Endothelial cell of umbilical vein (primary cell): ENCODE measurements around the gene GPR25. TPM values are rescaled to one million over a fixed set of nuclear protein-coding genes. Genes with fewer than 3 reads are reported as not detected.

Experiments
- BruUV-seq: library from RNA; stranded (reverse); fragments of 400-500 nt; replicated peaks from 2 replicates; lab custom pipeline; 2021; lab: Mats Ljungman, UMichigan
- CTCF ChIA-PET: fragments of 300-600, 350-600 bp; sonication (Branson Sonifier 250); formaldehyde crosslinking; loops from one replicate; lab custom pipeline; 2021; ENCODE audit warnings: antibody characterized with exemption, inconsistent platforms; lab: Charles Lee
- POLR2A ChIA-PET: fragments of 300-600, 350-600 bp; sonication (Branson Sonifier 250); formaldehyde crosslinking; loops from one replicate; lab custom pipeline; 2021; ENCODE audit warnings: antibody characterized with exemption, inconsistent platforms; lab: Charles Lee
- DNase-seq: peaks from one replicate; pipeline ENCODE4 v3.0.0-alpha.2; 2011; ENCODE audit warnings: low read depth, low spot score
- FAIRE-seq: peaks from 2 replicates; lab custom pipeline; 2011; peaks lifted over from hg19 to GRCh38; lab: Jason Lieb, UNC
- H2AFZ ChIP-seq: 2 replicates; pipeline ENCODE4 v1.6.0; 2012; ENCODE audit warnings: low read depth, low read length, control low read depth, inconsistent platforms
- H3K27ac ChIP-seq: 2 replicates; pipeline ENCODE4 v1.5.1; 2011; ENCODE audit warnings: low read depth, mild to moderate bottlenecking, control low read depth, low read length, moderate library complexity; ENCODE audit not compliant: insufficient read depth
- H3K27me3 ChIP-seq, 2 experiments: 2 replicates each; pipeline versions ENCODE4 v1.6.0 to v1.6.1; 2011; ENCODE audit warnings: low read length in 2 of 2, mixed read lengths in 1 of 2; ENCODE audit not compliant: control insufficient read depth in 2 of 2, insufficient read depth in 2 of 2
- H3K36me3 ChIP-seq, 2 experiments: 2 replicates in 1 of 2; 3 replicates in 1 of 2; pipeline ENCODE4 v1.5.1; 2011; ENCODE audit warnings: low read length in 2 of 2, mild to moderate bottlenecking in 1 of 2, moderate library complexity in 1 of 2; ENCODE audit not compliant: control insufficient read depth in 2 of 2, insufficient read depth in 2 of 2; ENCODE audit errors: extremely low read depth in 1 of 2
- H3K4me1 ChIP-seq: 3 replicates; pipeline ENCODE4 v1.5.1; 2011; ENCODE audit warnings: mild to moderate bottlenecking, low read length; ENCODE audit not compliant: control insufficient read depth, insufficient read depth; ENCODE audit errors: extremely low read depth
- H3K4me2 ChIP-seq: 2 replicates; pipeline ENCODE4 v1.6.1; 2011; ENCODE audit warnings: low read length, control low read depth, mixed read lengths; ENCODE audit not compliant: insufficient read depth
- H3K4me3 ChIP-seq, 3 experiments: fragments of 200-600 bp in 1 of 3; sonication (generic), shearing (Covaris generic) in 1 of 3; replicated peaks in 1 of 3; 2 replicates each; pipeline ENCODE4 v1.5.1; 2011 to 2016; ENCODE audit warnings: control low read depth in 3 of 3, low read length in 3 of 3, mild to moderate bottlenecking in 2 of 3, inconsistent platforms in 1 of 3, low read depth in 1 of 3, moderate library complexity in 1 of 3; ENCODE audit not compliant: insufficient read depth in 1 of 3
- H3K79me2 ChIP-seq: 2 replicates; pipeline ENCODE4 v1.6.0; 2012; ENCODE audit warnings: low read length, inconsistent platforms; ENCODE audit not compliant: control insufficient read depth, insufficient read depth
- H3K9ac ChIP-seq: replicated peaks from 2 replicates; pipeline ENCODE3; 2011; ENCODE audit warnings: low read length, control low read depth; ENCODE audit not compliant: insufficient read depth; ENCODE audit errors: extremely low read depth
- H3K9me1 ChIP-seq: replicated peaks from 3 replicates; pipeline ENCODE4 v1.6.0; 2011; ENCODE audit warnings: mild to moderate bottlenecking, low read length; ENCODE audit not compliant: control insufficient read depth, insufficient read depth; ENCODE audit errors: extremely low read depth
- H3K9me3 ChIP-seq: replicated peaks from 2 replicates; pipeline ENCODE4 v1.5.1; 2012; ENCODE audit warnings: low read length, inconsistent platforms; ENCODE audit not compliant: control insufficient read depth, insufficient read depth
- H4K20me1 ChIP-seq: replicated peaks from 2 replicates; pipeline ENCODE3; 2011; ENCODE audit warnings: mild to moderate bottlenecking, low read length; ENCODE audit not compliant: control insufficient read depth, insufficient read depth; ENCODE audit errors: extremely low read depth
- EZH2 ChIP-seq: IDR thresholded peaks from 2 replicates; pipeline ENCODE4 v1.6.1; 2012; ENCODE audit warnings: borderline replicate concordance, low read depth, mild to moderate bottlenecking, moderate library complexity, low read length, inconsistent platforms; ENCODE audit not compliant: severe bottlenecking
- FOS ChIP-seq: IDR thresholded peaks from 2 replicates; pipeline ENCODE4 v1.6.1; 2011; ENCODE audit warnings: mild to moderate bottlenecking, low read length, moderate library complexity, borderline replicate concordance; ENCODE audit not compliant: insufficient read depth
- GATA2 ChIP-seq: IDR thresholded peaks from 2 replicates; pipeline ENCODE4 v1.7.0; 2011; ENCODE audit warnings: low read depth, mild to moderate bottlenecking, moderate library complexity, mixed read lengths, low read length; ENCODE audit not compliant: insufficient read length, insufficient read depth
- JUN ChIP-seq: IDR thresholded peaks from 2 replicates; pipeline ENCODE4 v1.6.1; 2011; ENCODE audit warnings: borderline replicate concordance, low read depth; ENCODE audit not compliant: insufficient read length, insufficient read depth
- MYC ChIP-seq: IDR thresholded peaks from one replicate; pipeline ENCODE4 v1.6.1; 2011; ENCODE audit warnings: mild to moderate bottlenecking, low read depth, low read length
- POLR2A ChIP-seq: IDR thresholded peaks from 2 replicates; pipeline ENCODE4 v1.6.1; 2012; ENCODE audit warnings: low read depth, mild to moderate bottlenecking, control low read depth, low read length
- POLR2AphosphoS5 ChIP-seq: IDR thresholded peaks from 2 replicates; pipeline ENCODE4 v1.6.1; 2012; ENCODE audit warnings: low read depth, mild to moderate bottlenecking, control low read depth, low read length, moderate library complexity; ENCODE audit not compliant: insufficient read depth
- dilution Hi-C: fragments of 300-500 bp; cut with MboI; formaldehyde crosslinking; loops from one replicate; pipeline ENCODE4 v1.15.0; 2019; ENCODE audit warnings: low sequenced_read_pairs; ENCODE audit not compliant: extremely low pct_ligation_motif_present
- intact Hi-C: fragments of 100-400 bp; cut with micrococcal nuclease; formaldehyde crosslinking; loops from one replicate; pipeline ENCODE4 v1.10.0; 2022
- polyA plus RNA-seq, 4 experiments: library from polyadenylated mRNA; depleted of rRNA in 3 of 4; stranded (reverse) in 3 of 4; unstranded in 1 of 4; fragments of >200 nt; gene quantifications; 2 replicates each; pipeline versions ENCODE4 v1.2.1 to v1.2.3, GENCODE V29; 2011 to 2012; ENCODE audit warnings: missing spikeins in 1 of 4
- total RNA-seq: library from RNA; stranded (reverse); gene quantifications from 2 replicates; pipeline ENCODE4 v1.2.3, GENCODE V29; 2021
- TF ChIP-seq, protein P1 (sequence below): IDR thresholded peaks from 2 replicates; pipeline ENCODE4 v1.6.1; 2011; ENCODE audit not compliant: insufficient read depth, insufficient read length
- TF ChIP-seq, protein P2 (sequence below), 2 donors: IDR thresholded peaks; 1 replicate in 1 of 2; 2 replicates in 1 of 2; pipeline ENCODE4 v1.5.1; 2011; ENCODE audit warnings: low read length in 2 of 2, mild to moderate bottlenecking in 2 of 2, moderate library complexity in 2 of 2, control low read depth in 1 of 2, inconsistent platforms in 1 of 2, low read depth in 1 of 2; ENCODE audit not compliant: insufficient read depth in 1 of 2; ENCODE audit errors: extremely low read depth in 1 of 2

The GPR25 gene
- total and polyA plus RNA-seq, 2 donors (not counting 3 experiments of a cell fraction or from before 2014, with no cell fraction given) = not detected

DNA sequence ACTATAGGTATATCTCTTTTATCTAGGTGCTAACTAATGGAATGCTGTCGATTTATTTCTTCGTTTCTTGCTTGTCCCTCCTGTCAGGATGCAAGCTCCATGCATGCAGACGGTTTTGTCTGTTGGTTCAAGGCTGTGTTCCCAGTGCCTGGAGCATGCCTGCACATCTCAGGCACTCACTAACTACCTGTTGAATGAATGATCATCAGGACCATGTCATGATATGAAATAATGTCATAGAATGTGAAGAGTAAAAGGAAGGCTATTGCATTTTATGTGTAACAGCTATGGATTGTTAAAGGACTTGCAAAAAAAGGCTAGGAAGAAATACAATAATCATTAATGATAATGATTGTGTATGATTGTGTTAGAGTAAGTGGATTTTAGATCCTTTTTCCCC is 4.2 kb downstream of the GPR25 start:
- no peak for FAIRE-seq
- Histone ChIP-seq H3K4me1 (peaks cover 10% of the 10 kb centered on the region), H3K79me2 (no peaks in the 10 kb centered on the region), H3K4me2 (no peak overlapping the region), H3K9me3 (no peaks in the 10 kb centered on the region), H3K9ac (no peak overlapping the region), H3K27me3 (peaks cover 48 to 50% of the 10 kb centered on the region in 2 experiments), H3K36me3 (no peaks in the 10 kb centered on the region), H4K20me1 (no peaks in the 10 kb centered on the region), H3K4me3 (no peak overlapping the region), H3K27ac (no peak overlapping the region), H2AFZ (no peak overlapping the region), H3K9me1 (no peaks in the 10 kb centered on the region)
- dilution Hi-C loops (no loop called here), intact Hi-C loops (no loop called here)
- POLR2A ChIA-PET = interaction anchor here (0.6 to 0.7 kb wide), 2 partner anchors 22 to 48 kb away, joined by 3 to 6 read pairs; no protein-coding TSS in a partner anchor
- no TSS peak for BruUV-seq
- CTCF ChIA-PET = interaction anchor here (0.9 kb wide), 1 partner anchor 14 kb away, joined by 3 read pairs; no protein-coding TSS in a partner anchor
- TF ChIP-seq, protein P1, sequence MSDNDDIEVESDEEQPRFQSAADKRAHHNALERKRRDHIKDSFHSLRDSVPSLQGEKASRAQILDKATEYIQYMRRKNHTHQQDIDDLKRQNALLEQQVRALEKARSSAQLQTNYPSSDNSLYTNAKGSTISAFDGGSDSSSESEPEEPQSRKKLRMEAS = no peak
- TF ChIP-seq POLR2AphosphoS5 (no peak), FOS (no peak), EZH2 (no peak), MYC (no peak), JUN (no peak), POLR2A (no peak), GATA2 (no peak)
- TF ChIP-seq, protein P2, sequence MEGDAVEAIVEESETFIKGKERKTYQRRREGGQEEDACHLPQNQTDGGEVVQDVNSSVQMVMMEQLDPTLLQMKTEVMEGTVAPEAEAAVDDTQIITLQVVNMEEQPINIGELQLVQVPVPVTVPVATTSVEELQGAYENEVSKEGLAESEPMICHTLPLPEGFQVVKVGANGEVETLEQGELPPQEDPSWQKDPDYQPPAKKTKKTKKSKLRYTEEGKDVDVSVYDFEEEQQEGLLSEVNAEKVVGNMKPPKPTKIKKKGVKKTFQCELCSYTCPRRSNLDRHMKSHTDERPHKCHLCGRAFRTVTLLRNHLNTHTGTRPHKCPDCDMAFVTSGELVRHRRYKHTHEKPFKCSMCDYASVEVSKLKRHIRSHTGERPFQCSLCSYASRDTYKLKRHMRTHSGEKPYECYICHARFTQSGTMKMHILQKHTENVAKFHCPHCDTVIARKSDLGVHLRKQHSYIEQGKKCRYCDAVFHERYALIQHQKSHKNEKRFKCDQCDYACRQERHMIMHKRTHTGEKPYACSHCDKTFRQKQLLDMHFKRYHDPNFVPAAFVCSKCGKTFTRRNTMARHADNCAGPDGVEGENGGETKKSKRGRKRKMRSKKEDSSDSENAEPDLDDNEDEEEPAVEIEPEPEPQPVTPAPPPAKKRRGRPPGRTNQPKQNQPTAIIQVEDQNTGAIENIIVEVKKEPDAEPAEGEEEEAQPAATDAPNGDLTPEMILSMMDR (IDR thresholded peaks at IDR 0.05; ENCODE audit: extremely low read depth in 1 of 2, insufficient read depth in 1 of 2, low read depth in 1 of 2, low read length in 2 of 2) = no peak
- no peak for DNase-seq
